ENCODE results near the gene CKAP2L.

GRCh38 chr2:112757265-112757664, 7.1 kb downstream of the CKAP2L start:
- TF ChIP-seq POLR2A (IDR thresholded peaks at IDR 0.05) (no peak), CTCF (IDR thresholded peaks at IDR 0.05) (no peak)

Measured in thyroid gland (tissue), 4 donors.